ENCODE measurements around the gene L3MBTL2. TPM values are rescaled to one million over a fixed set of nuclear protein-coding genes. Genes with fewer than 3 reads are reported as not detected.

L3MBTL2 gene
- total RNA-seq, 1 donor from 2014 or later, result 20.9 TPM

GRCh38 chr22:41197038-41197972 lies 7.8 kb upstream of the L3MBTL2 start:
- peak overlapping the region; percentile 88 for H3K4me3 Mint-ChIP-seq (ENCODE audit: unreplicated experiment)
- H3K27ac Mint-ChIP-seq (ENCODE audit: unreplicated experiment), result no peak overlapping the region
- peaks cover 5% of the 10 kb centered on the region for H3K27me3 Mint-ChIP-seq (ENCODE audit: unreplicated experiment)

GRCh38 chr22:41198027-41198580 lies 7.0 kb upstream of the L3MBTL2 start:
- Mint-ChIP-seq H3K27me3 (ENCODE audit: unreplicated experiment) (peaks cover 5% of the 10 kb centered on the region), H3K27ac (ENCODE audit: unreplicated experiment) (no peak overlapping the region), H3K36me3 (ENCODE audit: unreplicated experiment) (no peaks in the 10 kb centered on the region), H3K9me3 (ENCODE audit: unreplicated experiment) (peaks cover 5% of the 10 kb centered on the region), H3K4me3 (ENCODE audit: unreplicated experiment) (peak overlapping the region; percentile 88), H3K4me1 (ENCODE audit: low read depth, unreplicated experiment) (no peaks in the 10 kb centered on the region)
- no peak for TF ChIP-seq CTCF (IDR thresholded peaks at IDR 0.05; ENCODE audit: partially characterized antibody, unreplicated experiment)
- DNase-seq, result no peak

More at GRCh38 chr22:41197038-41197972, 7.8 kb upstream of the L3MBTL2 start:
- no peak for TF ChIP-seq CTCF (IDR thresholded peaks at IDR 0.05; ENCODE audit: partially characterized antibody, unreplicated experiment)
- H3K9me3 Mint-ChIP-seq (ENCODE audit: unreplicated experiment), result peaks cover 5% of the 10 kb centered on the region
- H3K4me1 Mint-ChIP-seq (ENCODE audit: low read depth, unreplicated experiment), result no peaks in the 10 kb centered on the region
- peak; percentile 86 for DNase-seq
- H3K36me3 Mint-ChIP-seq (ENCODE audit: unreplicated experiment), result no peaks in the 10 kb centered on the region

- peaks cover 18% of the 10 kb centered on the region for H3K27me3 Mint-ChIP-seq (ENCODE audit: unreplicated experiment)
- H3K27ac Mint-ChIP-seq (ENCODE audit: unreplicated experiment), result no peak overlapping the region
- TF ChIP-seq CTCF (IDR thresholded peaks at IDR 0.05; ENCODE audit: partially characterized antibody, unreplicated experiment), result no peak
- DNase-seq, result no peak
- no peaks in the 10 kb centered on the region for H3K36me3 Mint-ChIP-seq (ENCODE audit: unreplicated experiment)
- H3K4me3 Mint-ChIP-seq (ENCODE audit: unreplicated experiment), result no peak overlapping the region
- peaks cover 7% of the 10 kb centered on the region for H3K9me3 Mint-ChIP-seq (ENCODE audit: unreplicated experiment)
- peaks cover 4% of the 10 kb centered on the region for H3K4me1 Mint-ChIP-seq (ENCODE audit: low read depth, unreplicated experiment)
These were observed 4.0 kb upstream of the L3MBTL2 start for GRCh38 chr22:41201141-41201540.

- Mint-ChIP-seq H3K27ac (ENCODE audit: unreplicated experiment) (no peak overlapping the region), H3K4me3 (ENCODE audit: unreplicated experiment) (no peak overlapping the region), H3K4me1 (ENCODE audit: low read depth, unreplicated experiment) (peaks cover 4% of the 10 kb centered on the region), H3K36me3 (ENCODE audit: unreplicated experiment) (no peaks in the 10 kb centered on the region), H3K9me3 (ENCODE audit: unreplicated experiment) (peaks cover 7% of the 10 kb centered on the region), H3K27me3 (ENCODE audit: unreplicated experiment) (peaks cover 15% of the 10 kb centered on the region)
- DNase-seq, result no peak
- TF ChIP-seq CTCF (IDR thresholded peaks at IDR 0.05; ENCODE audit: partially characterized antibody, unreplicated experiment), result no peak
These were observed 2.0 kb upstream of the L3MBTL2 start for GRCh38 chr22:41203118-41203517.

- H3K4me3 Mint-ChIP-seq (ENCODE audit: unreplicated experiment), result peak overlapping the region; percentile 49
- peaks cover 7% of the 10 kb centered on the region for H3K9me3 Mint-ChIP-seq (ENCODE audit: unreplicated experiment)
- no peak overlapping the region for H3K27ac Mint-ChIP-seq (ENCODE audit: unreplicated experiment)
- peaks cover 4% of the 10 kb centered on the region for H3K4me1 Mint-ChIP-seq (ENCODE audit: low read depth, unreplicated experiment)
- peaks cover 15% of the 10 kb centered on the region for H3K27me3 Mint-ChIP-seq (ENCODE audit: unreplicated experiment)
- TF ChIP-seq CTCF (IDR thresholded peaks at IDR 0.05; ENCODE audit: partially characterized antibody, unreplicated experiment), result no peak
- DNase-seq, result no peak
- H3K36me3 Mint-ChIP-seq (ENCODE audit: unreplicated experiment), result no peaks in the 10 kb centered on the region
These were observed 1.0 kb upstream of the L3MBTL2 start for GRCh38 chr22:41204066-41204465.
